ENCODE results near the gene CAMSAP3. TPM values are rescaled to one million over a fixed set of nuclear protein-coding genes. Genes with fewer than 3 reads are reported as not detected.

CAMSAP3 gene
- polyA plus RNA-seq, 2 of the 4 experiments (the other 2 are of a cell fraction), result 1.3 to 3.6 TPM

- no peak for TF ChIP-seq EHMT2 (IDR thresholded peaks at IDR 0.05; ENCODE audit: low read depth)
- TF ChIP-seq SMC3 (IDR thresholded peaks at IDR 0.05), result no peak
- TF ChIP-seq FOSL2 (IDR thresholded peaks at IDR 0.05), result no peak
- no peak for TF ChIP-seq FOSL2 (CRISPR knock-in tag; IDR thresholded peaks at IDR 0.05)
- TF ChIP-seq HOXB13 (CRISPR knock-in tag; IDR thresholded peaks at IDR 0.05; ENCODE audit: low read depth), result no peak
- TF ChIP-seq ZSCAN20 (CRISPR knock-in tag; IDR thresholded peaks at IDR 0.05), result no peak
- TF ChIP-seq TFCP2L1 (CRISPR knock-in tag; IDR thresholded peaks at IDR 0.05), result no peak
Observed at GRCh38 chr19:7600721-7601120, 5.1 kb downstream of the CAMSAP3 start (continued).

DNA sequence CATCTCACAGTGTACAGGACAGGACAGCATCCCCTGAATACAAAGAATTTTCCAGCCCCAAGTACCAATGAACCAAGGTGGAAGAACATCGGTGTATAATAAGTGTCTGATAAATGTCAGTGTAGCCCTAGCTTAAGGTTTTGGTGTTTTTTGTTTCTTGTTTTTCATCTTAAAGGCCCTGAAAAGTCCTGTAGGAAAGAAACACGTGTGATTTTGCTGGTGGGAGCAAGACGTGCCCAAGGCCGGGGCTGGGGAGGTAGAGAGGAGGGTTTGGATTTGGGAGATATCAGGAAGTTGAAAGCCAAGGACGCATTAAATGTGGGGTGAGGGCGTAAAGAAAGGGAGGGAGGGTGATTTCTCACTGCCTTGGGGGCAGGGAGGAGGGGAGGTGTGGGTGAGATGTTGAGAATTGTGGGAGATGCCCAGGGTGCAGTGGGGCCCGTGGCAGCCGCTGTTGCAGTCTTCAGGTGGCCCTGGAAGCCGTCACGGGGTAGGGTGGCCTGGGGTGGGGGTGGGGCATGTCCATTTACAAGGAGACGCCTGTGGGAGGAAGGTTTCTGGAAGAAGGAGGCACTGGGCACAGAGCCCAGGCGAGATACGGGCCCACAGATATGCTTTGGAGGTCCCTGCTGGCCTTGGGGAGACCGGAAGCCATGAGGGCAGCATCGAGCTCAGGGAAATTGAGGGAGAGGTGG is 6.7 kb downstream of the CAMSAP3 start:
- H3K27ac ChIP-seq, result no peak overlapping the region
- TF ChIP-seq EHMT2 (IDR thresholded peaks at IDR 0.05; ENCODE audit: low read depth) (no peak), HMGXB4 (CRISPR knock-in tag; IDR thresholded peaks at IDR 0.05; ENCODE audit: borderline replicate concordance) (no peak), ZFP36 (IDR thresholded peaks at IDR 0.05; ENCODE audit: borderline replicate concordance, partially characterized antibody) (no peak), SREBF2 (IDR thresholded peaks at IDR 0.05) (no peak), ZNF302 (CRISPR knock-in tag; IDR thresholded peaks at IDR 0.05) (no peak), ZC3H11A (IDR thresholded peaks at IDR 0.05) (no peak), ELK1 (IDR thresholded peaks at IDR 0.05; ENCODE audit: low read depth, low read length) (no peak), EHF (CRISPR knock-in tag; IDR thresholded peaks at IDR 0.05) (no peak), POLR2AphosphoS2 (conservative IDR thresholded peaks at IDR 0.05; ENCODE audit: low read length) (no peak), RARB (CRISPR knock-in tag; IDR thresholded peaks at IDR 0.05) (no peak), ZSCAN20 (CRISPR knock-in tag; IDR thresholded peaks at IDR 0.05) (no peak), PHF8 (IDR thresholded peaks at IDR 0.05; ENCODE audit: borderline replicate concordance, low read depth) (no peak)
- TF ChIP-seq, protein P1, sequence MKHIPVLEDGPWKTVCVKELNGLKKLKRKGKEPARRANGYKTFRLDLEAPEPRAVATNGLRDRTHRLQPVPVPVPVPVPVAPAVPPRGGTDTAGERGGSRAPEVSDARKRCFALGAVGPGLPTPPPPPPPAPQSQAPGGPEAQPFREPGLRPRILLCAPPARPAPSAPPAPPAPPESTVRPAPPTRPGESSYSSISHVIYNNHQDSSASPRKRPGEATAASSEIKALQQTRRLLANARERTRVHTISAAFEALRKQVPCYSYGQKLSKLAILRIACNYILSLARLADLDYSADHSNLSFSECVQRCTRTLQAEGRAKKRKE (CRISPR knock-in tag; IDR thresholded peaks at IDR 0.05; ENCODE audit: low read depth), result no peak
- TF ChIP-seq, protein P2, sequence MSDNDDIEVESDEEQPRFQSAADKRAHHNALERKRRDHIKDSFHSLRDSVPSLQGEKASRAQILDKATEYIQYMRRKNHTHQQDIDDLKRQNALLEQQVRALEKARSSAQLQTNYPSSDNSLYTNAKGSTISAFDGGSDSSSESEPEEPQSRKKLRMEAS (IDR thresholded peaks at IDR 0.05), result no peak
- no peak for DNase-seq (ENCODE audit: low read depth in 1 of 2, low spot score in 1 of 2)
- no peaks in the 10 kb centered on the region for H3K4me1 ChIP-seq
- no peak for ATAC-seq
- CTCF ChIA-PET, result no interaction called here
- 75% methylated on average over 11 of the region's 15 CpGs for WGBS (ENCODE audit: missing lambda C conversion rate)
- no peak for FAIRE-seq
- POLR2A ChIA-PET, result no interaction called here
- no peak overlapping the region for H3K4me3 ChIP-seq
- no peak overlapping the region for H3K4me2 ChIP-seq
- no peaks in the 10 kb centered on the region for H3K9me3 ChIP-seq

GRCh38 chr19:7602935-7603497 is 7.4 kb downstream of the CAMSAP3 start:
- no peak overlapping the region for H3K27ac ChIP-seq
- TF ChIP-seq HOXB5 (CRISPR knock-in tag; IDR thresholded peaks at IDR 0.05) (no peak), JUN (IDR thresholded peaks at IDR 0.05) (no peak), HDAC2 (IDR thresholded peaks at IDR 0.05) (no peak), TP53 (CRISPR knock-in tag; IDR thresholded peaks at IDR 0.05) (no peak), HMGXB4 (CRISPR knock-in tag; IDR thresholded peaks at IDR 0.05; ENCODE audit: borderline replicate concordance) (no peak), FOSL2 (IDR thresholded peaks at IDR 0.05) (no peak), FOSL2 (CRISPR knock-in tag; IDR thresholded peaks at IDR 0.05) (no peak), CHD4 (IDR thresholded peaks at IDR 0.05; ENCODE audit: borderline replicate concordance) (no peak), MAZ (IDR thresholded peaks at IDR 0.05; ENCODE audit: borderline replicate concordance, low read depth, low read length) (no peak)
- TF ChIP-seq, protein P1 (CRISPR knock-in tag; IDR thresholded peaks at IDR 0.05; ENCODE audit: low read depth), result no peak
- CTCF ChIA-PET, result interaction anchor here (2.0 kb wide), 1 partner anchor 35 kb away, joined by 7 read pairs; no protein-coding TSS in a partner anchor

More at GRCh38 chr19:7602935-7603497, 7.4 kb downstream of the CAMSAP3 start:
- 82% methylated on average over 11 of the region's 11 CpGs for WGBS (ENCODE audit: missing lambda C conversion rate)
- Histone ChIP-seq H3K4me1 (no peaks in the 10 kb centered on the region), H3K9me3 (no peaks in the 10 kb centered on the region), H3K4me3 (no peak overlapping the region), H3K4me2 (no peak overlapping the region)
- POLR2A ChIA-PET, result no interaction called here
- DNase-seq (ENCODE audit: low read depth in 1 of 2, low spot score in 1 of 2) (no peak), ATAC-seq (no peak), FAIRE-seq (no peak)
